Tibial artery (tissue), 4 donors: ENCODE results near the gene DSCAM.

ENCODE experiments used
- DNase-seq, 2 donors: peaks; one replicate each; pipeline ENCODE4 v3.0.0-alpha.2; 2019
- H3K27ac ChIP-seq, 2 donors: fragments of 200-600 bp; sonication (generic) in 1 of 2; 1 replicate in 1 of 2; 2 replicates in 1 of 2; pipeline ENCODE4 v1.5.1; 2018 to 2019; ENCODE audit warnings: mild to moderate bottlenecking in 1 of 2
- H3K27me3 ChIP-seq, 2 donors: fragments of 200-600 bp; sonication (generic) in 1 of 2; one replicate each; pipeline versions ENCODE4 v1.5.1 to v1.6.0; 2016 to 2019
- H3K36me3 ChIP-seq, 3 donors: fragments of 200-600 bp; sonication (generic) in 2 of 3; one replicate each; pipeline ENCODE4 v1.5.1; 2016 to 2019; ENCODE audit warnings: mild to moderate bottlenecking in 2 of 3
- H3K4me1 ChIP-seq, 4 donors: fragments of 200-600 bp; sonication (generic) in 2 of 4; 1 replicate in 3 of 4; 2 replicates in 1 of 4; pipeline ENCODE4 v1.5.1; 2016 to 2019
- H3K4me3 ChIP-seq, 2 donors: fragments of 200-600 bp; sonication (generic) in 1 of 2; 1 replicate in 1 of 2; 2 replicates in 1 of 2; pipeline ENCODE4 v1.5.1; 2018 to 2019; ENCODE audit warnings: mild to moderate bottlenecking in 2 of 2
- H3K9me3 ChIP-seq, 3 donors: fragments of 200-600 bp; sonication (generic) in 1 of 3; one replicate each; pipeline ENCODE4 v1.5.1; 2016 to 2019
- CTCF ChIP-seq, 2 experiments: fragments of 200-600 bp in 1 of 2; fragments of 450-650 bp in 1 of 2; IDR thresholded peaks; one replicate each; pipeline ENCODE4 v1.5.1; 2017 to 2019; ENCODE audit warnings: antibody characterized with exemption in 2 of 2, mild to moderate bottlenecking in 1 of 2, moderate library complexity in 1 of 2
- intact Hi-C: fragments of 100-400 bp; cut with DNase I; formaldehyde crosslinking; loops from one replicate; pipeline ENCODE4 v1.15.0; 2023; ENCODE audit warnings: low total_unique reads

DSCAM gene

DNA sequence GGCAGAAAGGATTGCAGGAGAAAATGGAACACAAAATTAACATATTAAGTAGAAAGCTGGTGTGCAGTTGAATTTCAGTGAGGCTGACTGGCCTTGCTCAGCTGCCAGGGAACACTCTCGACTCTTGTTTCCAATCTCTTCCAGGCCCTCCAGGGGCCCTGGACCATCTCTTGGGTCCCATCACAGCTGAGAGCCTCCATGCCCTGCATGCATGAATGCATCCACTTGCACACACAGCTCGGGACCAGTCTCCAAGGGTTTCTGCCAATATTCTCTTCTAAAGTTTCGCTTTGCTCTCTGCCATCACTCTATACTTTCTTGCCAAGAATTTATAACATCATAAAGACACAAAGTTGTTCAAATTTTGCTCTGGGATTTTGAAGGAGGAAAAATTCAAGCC lies 200.3 kb downstream of the DSCAM start:
- TF ChIP-seq CTCF (IDR thresholded peaks at IDR 0.05), result no peak
- DNase-seq, result no peak
- H3K36me3 ChIP-seq, result no peaks in the 10 kb centered on the region
- H3K27me3 ChIP-seq, result no peaks in the 10 kb centered on the region
- intact Hi-C loops, result no loop called here
- no peak overlapping the region for H3K27ac ChIP-seq
- H3K4me3 ChIP-seq, result no peak overlapping the region
- no peaks in the 10 kb centered on the region for H3K4me1 ChIP-seq
- no peaks in the 10 kb centered on the region for H3K9me3 ChIP-seq

- Histone ChIP-seq H3K9me3 (no peaks in the 10 kb centered on the region), H3K27ac (no peak overlapping the region), H3K27me3 (no peaks in the 10 kb centered on the region), H3K4me3 (no peak overlapping the region), H3K4me1 (no peaks in the 10 kb centered on the region), H3K36me3 (no peaks in the 10 kb centered on the region)
- no peak for DNase-seq
- no peak for TF ChIP-seq CTCF (IDR thresholded peaks at IDR 0.05)
- intact Hi-C loops, result no loop called here
Measured at GRCh38 chr21:40641042-40641441, 205.9 kb downstream of the DSCAM start.

- H3K27ac ChIP-seq, result no peak overlapping the region
Measured at GRCh38 chr21:40640266-40640789, 206.6 kb downstream of the DSCAM start.

DNA sequence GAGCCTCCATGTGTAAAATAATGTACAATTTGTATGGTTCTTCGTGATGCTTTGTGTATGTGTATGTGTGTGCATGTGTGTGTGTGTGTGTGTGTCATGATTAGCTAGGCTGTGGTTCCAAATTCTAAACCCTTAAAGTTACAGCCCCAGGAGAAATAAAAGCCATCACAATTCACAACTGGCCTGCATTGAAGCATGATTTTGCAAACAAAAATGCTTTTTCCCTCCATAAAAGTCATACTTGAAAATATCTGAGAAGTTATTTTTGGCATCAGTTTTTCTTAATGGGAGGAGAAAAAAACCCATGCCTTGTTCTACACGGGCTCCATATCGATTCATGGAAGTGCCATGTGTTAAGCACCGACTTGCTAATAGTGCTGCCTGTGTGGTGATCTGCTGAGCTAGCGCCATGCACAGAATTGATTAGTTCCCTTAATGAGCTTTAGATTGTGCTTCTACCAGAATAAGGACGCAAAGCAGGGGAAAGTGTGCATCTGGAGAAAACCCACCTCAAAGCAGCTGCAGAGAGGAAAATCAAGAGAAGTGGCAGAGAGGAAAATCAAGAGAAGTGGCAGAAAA lies 207.3 kb downstream of the DSCAM start:
- intact Hi-C loops, result no loop called here
- no peaks in the 10 kb centered on the region for H3K36me3 ChIP-seq
- H3K27me3 ChIP-seq, result no peaks in the 10 kb centered on the region
- H3K4me3 ChIP-seq, result no peak overlapping the region
- DNase-seq, result no peak
- no peaks in the 10 kb centered on the region for H3K4me1 ChIP-seq
- no peak for TF ChIP-seq CTCF (IDR thresholded peaks at IDR 0.05)
- H3K9me3 ChIP-seq, result no peaks in the 10 kb centered on the region
- H3K27ac ChIP-seq, result no peak overlapping the region

More at GRCh38 chr21:40640266-40640789, 206.6 kb downstream of the DSCAM start:
- Histone ChIP-seq H3K4me3 (no peak overlapping the region), H3K36me3 (no peaks in the 10 kb centered on the region), H3K27me3 (no peaks in the 10 kb centered on the region), H3K9me3 (no peaks in the 10 kb centered on the region), H3K4me1 (no peaks in the 10 kb centered on the region)
- TF ChIP-seq CTCF (IDR thresholded peaks at IDR 0.05), result no peak
- DNase-seq, result no peak
- intact Hi-C loops, result no loop called here

- DNase-seq, result no peak
- Histone ChIP-seq H3K36me3 (no peaks in the 10 kb centered on the region), H3K4me1 (no peaks in the 10 kb centered on the region), H3K27me3 (no peaks in the 10 kb centered on the region), H3K4me3 (no peak overlapping the region), H3K9me3 (no peaks in the 10 kb centered on the region), H3K27ac (no peak overlapping the region)
- intact Hi-C loops, result no loop called here
- no peak for TF ChIP-seq CTCF (IDR thresholded peaks at IDR 0.05)
Measured at GRCh38 chr21:40638466-40639251, 208.3 kb downstream of the DSCAM start.
